HG03460 (cell line): Measurements from ENCODE around the gene NRG2.
A peak's percentile ranks its signal among the peaks of the same experiment; 100 is the strongest.

Experiments used
- ATAC-seq: cut with Tn5 transposase; IDR thresholded peaks from one replicate; pipeline ENCODE4 v1.9.1; 2021; ENCODE audit not compliant: unreplicated experiment

The NRG2 gene

DNA sequence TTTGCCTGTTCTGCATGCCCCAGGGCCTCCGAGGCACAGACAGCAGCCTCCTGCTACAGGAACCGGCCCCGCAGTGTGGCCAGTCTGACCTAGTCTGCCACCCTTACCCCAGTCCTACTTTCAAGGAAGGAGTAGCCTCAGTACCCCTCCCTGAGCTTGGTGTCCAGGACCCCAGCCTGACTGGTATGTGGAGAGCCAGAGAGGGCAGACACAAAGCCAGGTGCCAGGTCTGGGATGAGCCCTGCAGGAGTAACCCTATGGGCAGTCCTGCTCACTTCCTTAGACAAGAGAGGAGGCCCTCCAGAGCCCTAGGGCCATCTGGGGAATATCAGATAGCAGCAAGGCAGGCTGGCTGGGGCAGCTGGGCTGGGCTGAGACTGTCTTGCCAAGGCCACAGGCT lies 67.8 kb downstream of the NRG2 start:
- no peak for ATAC-seq

DNA sequence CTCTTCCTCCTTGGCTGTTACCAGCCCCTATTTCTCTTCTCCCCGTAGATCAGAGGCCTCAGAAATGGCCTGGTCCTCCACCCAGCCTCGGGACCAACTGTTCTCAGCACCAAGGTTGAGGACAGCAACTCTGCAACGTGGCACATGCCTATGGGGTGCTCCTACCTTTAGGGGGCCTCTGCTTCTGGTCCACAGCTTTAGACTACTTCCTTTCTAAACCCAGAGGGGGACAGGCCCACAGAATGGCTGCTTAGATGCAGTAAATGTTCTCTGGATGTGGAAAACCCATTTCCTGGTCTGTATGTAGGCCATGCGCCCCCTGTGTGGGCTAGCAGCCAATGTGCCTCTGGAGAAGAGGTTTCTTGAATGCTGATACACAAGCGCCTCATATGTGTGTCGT lies 68.4 kb downstream of the NRG2 start:
- no peak for ATAC-seq

DNA sequence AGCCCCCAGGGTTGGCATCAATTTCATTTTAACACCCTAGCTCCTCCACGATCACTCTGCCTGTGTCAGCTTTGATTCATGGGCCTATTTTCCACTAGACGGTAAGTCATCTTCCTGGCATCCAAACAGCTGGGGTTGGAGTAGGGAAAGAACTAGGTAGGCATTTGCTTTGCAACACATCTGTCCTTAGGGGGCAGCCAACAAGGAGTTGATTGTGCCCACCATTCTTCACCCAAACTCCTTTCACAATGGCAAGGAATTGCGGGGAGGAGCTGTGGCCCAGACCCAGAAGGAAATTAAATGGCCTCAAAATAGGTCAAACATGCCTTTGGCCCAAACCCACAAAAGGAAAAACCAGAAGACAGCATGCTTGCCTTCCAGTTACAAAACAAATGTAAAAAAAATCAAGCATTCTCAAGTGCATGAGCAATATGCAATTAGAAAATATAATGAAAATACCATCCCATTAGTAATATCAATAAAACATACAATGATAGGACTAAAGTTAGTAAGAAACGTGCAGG lies 71.8 kb downstream of the NRG2 start:
- ATAC-seq: no peak

DNA sequence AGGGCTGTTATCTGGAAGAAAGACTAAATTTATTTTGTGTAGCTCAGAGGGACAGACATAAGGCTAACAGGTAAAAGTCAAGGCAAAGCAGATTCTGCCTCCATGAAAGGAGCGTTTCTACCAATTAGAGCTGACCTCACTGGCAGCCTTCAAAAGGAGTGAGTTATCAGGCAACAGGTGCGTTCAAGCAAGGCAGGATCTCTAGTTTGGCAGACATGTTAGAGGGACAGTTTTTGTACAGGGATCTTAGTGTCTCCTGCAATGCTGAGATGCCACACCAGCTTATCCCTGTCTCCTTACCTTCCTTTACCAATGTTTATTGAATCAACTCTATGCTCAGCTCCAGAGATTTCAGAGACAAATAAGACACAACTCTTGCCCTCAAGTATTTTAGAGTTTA lies 73.8 kb downstream of the NRG2 start:
- no peak for ATAC-seq

DNA sequence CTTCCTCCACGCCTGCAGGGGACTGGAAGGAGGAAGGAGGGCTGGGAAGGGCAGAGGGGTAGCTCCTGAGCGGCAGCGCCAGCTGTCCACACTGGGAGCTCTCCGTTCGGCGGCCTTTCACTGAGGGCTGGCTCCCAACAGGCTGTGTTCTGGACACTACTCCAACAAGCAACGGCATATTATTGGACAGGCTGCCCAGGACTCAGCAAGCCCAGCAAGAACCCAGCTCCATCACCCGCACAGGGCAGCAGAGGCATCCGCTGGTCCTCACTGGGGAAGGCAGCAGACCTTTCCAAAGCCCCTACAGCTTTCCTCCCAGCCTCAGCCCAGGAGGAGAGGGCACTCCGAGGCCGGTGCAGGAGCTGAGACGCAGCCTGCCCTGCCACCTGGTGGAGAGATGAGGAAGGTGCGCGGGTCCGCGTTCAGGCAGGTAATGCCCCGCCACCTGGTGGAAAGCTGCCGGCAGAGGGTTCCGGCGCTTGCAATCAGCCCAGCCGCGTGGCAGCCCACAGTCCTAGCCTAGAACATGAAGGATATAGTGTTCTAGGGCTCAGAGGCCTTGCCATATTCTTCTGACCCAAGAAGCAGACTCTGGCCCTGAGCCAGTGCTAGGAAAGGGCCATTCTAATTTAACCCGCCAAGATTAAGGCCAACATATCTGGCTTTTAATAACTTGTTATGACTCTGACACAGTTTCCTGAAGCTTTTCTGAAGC lies 74.4 kb downstream of the NRG2 start:
- peak; percentile 91 for ATAC-seq

DNA sequence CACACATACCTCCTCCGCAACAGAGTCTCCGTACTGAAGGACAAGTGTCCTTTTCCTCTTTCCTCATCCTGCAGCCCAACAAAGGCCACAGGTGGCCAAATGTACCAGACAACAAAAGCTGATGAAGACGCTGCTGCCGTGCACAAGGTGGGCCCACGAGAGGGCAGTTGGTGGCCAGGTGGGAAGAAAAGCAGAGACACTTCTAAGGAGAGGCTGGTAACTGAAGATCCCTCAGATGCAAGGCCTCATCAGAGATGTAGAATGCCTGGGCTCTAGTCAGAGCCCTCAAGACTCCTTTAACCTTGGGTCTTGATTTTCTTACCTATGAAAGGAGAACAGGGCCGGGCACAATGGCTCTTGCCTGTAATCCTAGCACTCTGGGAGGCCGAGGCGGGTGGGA lies 75.7 kb downstream of the NRG2 start:
- no peak for ATAC-seq

DNA sequence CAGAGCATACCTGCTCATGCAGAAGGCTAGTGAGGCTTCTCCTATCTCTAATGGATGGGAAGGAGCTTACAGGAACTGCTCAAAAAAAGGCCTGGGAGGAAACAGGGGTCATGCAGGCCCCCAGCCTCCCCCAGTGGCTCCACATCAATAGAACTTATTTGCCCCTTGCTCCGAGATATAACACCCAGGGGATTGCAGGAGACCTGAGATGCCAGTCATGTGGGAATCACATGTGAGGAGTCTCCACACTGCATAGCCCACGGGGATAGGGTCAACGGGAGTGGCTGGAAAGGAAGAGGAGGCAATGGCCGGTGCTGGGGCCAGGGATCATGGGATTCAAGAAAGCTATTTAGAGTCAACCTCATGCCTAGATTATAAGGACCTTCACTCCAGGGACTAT lies 76.2 kb downstream of the NRG2 start:
- ATAC-seq: no peak

DNA sequence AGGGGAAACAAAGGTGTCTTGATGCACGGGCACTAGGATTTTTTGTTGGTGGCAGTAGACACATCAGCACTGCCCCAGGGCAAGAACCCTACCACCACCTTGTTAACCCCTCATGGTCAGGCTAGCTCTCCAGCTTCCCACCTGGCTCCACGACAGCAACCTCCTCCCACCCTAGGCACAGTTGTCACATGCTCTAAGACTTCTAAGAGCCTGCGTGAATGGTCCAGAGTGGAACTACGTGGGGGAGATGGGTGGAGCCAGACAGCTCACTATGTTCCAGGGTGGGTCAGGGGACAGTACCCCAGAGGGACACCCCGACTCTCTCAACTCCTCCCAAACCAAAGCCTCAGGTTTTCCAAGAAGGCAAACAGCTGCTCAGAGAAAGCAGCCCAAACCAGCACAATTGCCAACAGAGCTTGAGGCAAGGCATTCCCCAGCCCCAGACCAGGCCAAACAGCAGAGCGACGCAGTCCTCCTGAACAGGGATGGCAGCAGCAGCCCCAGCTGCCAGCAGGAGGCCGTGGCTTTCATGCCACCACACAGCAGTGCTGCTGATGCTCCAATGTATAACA lies 78.0 kb downstream of the NRG2 start:
- no peak for ATAC-seq

DNA sequence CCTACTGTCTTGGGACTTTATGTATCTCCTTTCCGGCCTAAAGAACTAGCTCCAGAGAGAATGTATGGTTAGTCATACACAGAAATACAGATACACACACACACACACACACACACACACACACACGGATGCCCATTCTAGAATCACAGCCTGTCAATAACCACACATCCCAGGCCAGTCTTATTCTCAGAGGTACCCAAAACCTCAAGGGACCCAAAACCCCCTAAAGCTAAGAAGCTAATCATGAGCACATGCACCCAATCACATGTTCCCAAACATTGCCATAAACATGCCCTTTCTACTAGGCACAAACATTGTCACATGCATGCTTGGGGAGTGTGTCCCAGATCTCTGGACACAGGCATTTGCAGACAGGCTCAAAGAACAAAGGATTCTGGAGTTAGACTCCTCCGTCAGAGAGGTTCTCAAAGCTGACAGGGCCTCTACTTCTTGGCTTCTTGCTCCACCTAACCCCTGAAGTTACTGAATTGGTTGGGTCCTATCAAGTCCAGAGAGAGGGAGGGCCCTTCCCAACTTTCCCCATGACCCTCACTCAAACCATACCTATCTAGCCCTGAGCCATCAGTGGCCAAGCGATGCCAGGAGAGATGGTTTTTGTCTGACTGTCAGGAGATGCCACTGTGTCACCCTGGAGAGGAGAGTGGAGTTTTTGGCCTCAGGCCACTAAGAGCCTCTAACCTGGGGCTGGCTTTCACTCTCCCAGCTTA lies 78.7 kb downstream of the NRG2 start:
- ATAC-seq: no peak

DNA sequence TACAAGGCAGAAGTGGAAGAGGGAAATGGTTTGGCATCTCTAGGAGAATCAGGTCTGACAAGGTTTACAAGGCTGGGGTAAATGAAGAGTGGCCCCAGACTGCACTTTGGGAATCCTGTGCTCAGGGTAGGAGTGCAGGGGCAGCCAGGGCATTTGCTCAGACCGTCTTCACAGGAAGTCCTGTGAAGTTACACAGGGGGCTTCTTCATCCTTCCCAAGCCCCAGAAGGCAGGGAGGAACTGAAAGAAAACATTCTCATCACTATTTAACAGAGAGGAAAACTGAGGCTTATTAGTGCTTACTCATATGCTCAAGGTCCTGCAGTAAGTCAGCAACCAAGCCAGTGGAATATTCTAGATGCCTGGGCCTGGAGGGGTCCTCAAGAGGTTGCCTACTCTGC lies 80.7 kb downstream of the NRG2 start:
- no peak for ATAC-seq

DNA sequence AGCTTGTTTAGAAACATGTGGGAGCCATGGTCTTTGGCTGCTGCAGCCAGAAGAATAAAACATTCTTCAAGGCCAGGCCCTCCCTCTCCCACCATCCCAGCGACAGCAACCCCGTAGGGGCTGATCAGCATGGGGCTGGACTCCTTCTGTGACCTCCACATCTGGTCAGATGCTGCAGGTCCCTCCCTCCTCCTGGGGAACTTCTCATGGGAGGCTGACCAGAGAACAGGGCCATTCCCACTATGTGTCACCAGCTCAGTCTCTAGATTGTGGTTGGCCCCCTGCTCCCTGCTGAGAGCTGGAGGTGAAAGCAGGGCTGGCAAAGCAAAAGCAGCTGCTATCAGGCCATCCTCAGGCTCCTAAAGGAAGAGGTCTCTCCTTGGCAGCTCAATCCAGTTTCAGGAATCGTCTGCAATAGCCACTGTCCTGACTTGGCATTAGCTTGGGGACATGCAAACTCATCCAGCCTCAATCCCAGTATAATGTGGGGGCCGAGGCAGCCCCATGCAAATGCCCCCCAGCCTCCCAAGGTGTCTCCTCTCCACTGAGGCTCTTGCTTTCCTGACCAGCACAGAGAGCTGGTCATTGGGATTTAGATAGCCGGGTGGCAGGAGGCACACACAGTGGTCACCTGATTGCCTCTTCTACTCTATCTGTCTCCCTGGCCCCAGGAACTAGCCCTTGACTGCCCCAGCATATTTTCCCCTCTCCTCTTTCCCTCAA lies 81.5 kb downstream of the NRG2 start:
- peak; percentile 45 for ATAC-seq

DNA sequence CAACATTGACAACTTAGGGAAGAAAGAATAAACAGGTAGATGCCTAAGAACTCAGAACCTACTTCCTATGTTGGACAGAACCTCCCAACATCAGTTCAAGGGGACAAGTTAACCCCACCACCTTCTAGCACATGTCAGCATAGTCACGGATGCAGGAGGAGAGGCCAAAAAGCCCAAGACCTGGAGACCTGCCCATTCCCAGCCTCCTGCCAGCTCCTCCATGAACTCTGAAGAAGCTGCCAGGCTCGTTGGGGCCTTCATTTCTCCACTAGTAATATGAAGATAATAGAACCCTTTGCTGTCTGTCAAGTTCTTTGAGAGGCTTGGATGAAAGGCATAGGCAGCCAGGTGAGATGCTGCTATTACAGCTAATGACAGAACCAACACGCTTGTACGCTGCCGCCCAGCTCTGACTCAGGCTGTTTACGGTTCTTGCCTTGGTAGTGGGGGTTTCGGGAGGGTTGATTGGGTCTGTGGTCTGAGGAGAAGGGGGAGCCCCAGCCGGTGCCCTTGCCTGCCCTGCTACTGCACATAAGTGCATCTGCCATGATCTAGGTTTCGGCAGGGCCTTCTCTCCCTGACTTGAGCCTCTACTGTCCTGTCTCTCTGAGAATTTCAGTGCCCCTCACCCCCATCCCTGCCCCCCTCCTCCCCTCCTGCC lies 82.2 kb downstream of the NRG2 start:
- ATAC-seq: peak; percentile 87

DNA sequence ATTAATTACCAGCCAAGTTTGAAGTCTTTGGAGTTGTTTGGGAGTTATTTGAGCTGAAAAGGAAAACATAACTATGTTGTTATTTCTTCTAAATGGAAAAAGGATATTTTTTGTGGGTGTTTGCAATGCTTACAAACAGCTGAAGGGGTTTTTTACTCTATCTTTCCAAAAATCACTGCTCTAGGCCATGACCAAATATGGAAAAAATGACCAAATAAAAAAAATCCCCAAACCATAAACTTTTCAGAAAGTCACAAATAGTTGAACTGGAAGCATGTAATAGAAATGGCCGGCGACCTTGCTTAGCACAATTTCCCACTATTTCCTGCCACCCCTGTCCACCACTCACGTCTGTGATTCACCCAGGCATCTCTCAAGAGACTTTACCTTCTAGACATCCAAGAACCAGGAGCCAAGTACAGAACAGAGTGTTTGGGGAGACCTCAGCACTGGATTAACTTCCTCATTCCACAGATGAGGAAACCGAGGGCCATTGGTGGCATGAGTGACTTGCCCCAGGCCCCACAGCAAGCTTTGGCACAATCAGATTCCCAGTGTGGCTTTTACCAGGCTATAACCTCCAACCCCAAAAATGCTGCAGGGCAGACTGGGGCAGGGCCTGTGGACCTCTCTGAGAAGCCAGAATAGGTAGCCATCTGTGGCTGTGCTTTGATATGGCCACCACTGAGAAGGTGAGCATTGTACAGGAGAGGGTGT lies 84.5 kb downstream of the NRG2 start:
- no peak for ATAC-seq

DNA sequence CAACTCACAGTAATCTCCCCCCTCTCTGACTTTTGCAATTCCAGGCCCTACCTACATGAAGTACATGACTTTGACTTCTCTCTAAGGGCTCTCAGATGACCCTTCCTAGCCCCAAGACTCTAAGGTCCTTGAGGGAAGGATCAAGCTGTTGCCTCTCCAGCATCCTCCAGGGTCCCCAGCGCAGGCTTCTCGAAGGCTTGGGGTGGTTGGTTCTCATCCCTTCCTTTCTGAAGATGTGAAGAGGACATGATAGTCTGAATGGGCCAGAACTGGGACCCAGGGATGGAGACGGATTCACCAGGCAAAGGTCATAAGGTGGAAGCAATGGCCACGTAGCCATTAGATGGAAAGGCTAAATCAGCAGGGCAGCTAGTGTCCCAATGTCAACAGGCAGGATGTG lies 86.8 kb downstream of the NRG2 start:
- ATAC-seq: no peak

DNA sequence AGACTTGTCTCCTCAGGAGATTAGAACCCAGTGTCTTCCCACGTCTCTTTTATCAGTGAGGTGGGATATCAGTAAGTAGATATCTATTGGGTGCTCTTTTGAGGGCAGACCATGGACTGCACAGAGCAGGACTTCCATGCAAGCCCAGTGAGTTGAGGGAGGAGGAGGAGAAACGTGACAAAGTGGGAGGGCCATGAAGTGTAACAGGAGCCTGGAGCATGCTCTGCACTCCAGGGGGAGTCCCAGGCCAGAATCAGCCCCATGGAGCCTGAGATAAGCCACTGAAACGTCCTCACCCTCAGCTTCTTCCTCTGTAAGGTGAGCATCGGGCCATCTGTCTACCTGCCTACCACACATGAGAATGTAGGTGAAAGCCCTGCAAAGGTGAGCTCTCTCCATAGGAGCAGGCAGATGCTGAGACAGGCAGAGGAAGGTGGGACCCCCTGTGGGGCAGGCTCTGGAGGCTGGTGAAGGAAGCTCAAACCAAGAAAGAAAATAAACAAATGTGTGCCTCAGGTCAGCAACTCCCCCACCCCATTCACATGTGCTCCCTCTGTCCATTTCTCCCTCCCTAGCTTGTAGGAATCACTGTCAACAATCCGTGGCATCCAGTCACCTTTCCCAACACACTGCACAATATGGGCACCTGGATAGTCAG lies 87.4 kb downstream of the NRG2 start:
- no peak for ATAC-seq

DNA sequence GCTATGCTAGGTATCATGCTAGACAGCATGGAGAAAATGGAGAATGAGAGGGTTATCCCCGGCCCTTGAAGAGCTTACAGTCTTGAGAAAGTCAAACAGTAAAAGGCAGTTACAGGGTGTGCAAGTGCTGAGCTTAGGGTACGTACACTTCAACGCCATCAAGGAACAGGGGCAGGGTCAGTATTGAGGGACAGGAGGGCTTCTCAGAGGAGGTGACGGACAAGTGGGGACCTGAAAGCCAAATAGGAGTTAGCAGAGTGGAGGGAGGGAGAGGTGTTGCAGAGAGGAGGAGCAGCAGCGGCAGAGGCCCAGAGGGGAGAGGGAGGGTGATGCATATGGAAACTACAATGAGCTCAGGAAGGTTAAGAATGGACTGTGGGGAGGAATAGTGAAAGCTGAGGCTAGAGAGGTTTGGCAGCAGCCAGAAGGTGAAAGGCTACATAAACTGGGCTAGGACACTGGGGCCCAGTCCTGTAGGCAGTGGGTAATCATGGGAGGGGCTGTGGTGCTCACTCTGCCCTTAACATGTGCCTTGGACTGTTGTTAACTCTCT lies 88.0 kb downstream of the NRG2 start:
- ATAC-seq: peak; percentile 53

DNA sequence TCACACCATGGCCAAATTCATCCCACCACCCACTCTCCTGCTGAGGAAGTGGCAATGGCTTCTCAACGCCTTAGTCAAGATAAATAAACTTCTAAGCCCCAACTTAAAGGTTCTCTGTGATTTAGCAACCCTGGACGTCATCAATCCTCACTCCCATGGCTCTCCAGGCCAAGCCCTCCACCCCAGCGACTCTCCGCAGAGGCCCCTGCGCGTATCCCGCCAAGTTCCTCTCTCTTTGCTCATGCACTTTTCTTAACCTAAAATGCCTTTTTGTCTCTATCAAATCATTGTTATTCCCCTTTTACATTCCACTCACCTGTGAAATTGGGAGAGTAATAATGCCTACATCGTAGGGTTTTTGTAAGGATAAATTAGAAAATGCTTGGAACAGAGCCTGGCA lies 88.6 kb downstream of the NRG2 start:
- ATAC-seq: no peak

DNA sequence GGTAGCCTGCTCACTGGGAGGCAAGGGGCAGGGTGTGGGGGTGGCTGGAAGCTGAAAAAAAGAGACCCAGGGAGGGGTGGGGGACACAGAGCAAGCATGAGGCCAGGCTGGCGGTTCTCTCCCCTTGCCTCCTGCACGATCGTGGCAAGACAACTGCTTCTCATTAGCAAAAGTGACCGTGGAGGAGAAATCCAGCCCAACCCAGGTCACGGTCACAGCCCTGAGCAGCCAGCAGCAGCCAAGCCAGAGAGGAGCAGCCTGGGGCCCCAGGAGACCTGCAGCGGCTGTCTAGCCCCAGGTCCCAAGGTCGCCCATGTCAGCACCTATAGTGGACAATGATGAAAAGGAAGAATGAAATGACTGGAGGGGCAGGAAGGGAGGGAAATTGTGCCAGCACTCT lies 89.1 kb downstream of the NRG2 start:
- ATAC-seq: no peak

DNA sequence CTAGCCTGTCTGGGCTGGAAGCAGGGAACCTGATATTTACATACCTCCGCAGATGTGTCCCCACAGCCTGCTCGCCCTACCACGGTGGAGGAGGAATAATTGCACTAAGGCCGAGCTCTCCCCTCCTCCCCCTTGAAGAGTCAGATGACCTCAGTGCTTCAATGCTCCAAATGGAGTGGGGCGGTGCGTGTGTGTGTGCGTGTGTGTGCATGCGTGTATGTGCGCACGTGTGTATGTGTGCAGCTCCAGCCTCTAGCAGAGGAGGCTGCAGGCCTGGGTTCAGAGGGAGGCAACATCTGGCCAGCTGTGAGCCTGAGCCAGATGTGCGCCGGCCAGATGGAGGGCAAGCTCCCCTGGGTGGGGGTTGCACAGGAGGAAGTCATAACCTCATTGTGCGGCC lies 90.5 kb downstream of the NRG2 start:
- ATAC-seq: no peak

DNA sequence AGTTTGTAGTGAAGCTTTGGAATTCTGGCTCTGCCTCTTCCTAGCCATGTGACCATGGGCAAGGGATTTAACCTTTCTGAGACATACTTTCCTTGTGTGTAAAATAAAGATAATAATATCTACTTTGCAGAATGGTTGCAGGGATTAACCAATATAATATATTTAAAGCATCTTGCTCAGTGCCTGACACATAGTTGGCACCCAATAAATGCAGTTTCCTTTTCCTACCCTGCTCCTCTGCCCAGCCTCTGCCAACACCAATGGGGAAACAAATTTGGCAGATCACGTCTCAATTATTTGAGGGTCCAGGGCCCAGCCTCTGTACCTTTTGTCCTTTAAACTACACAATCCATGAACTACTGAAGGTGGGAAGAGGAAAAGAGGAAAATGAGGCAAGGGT lies 91.1 kb downstream of the NRG2 start:
- ATAC-seq: no peak
